ENCODE results near the gene HTRA2. TPM values are rescaled to one million over a fixed set of nuclear protein-coding genes. Genes with fewer than 3 reads are reported as not detected.
A peak's percentile ranks its signal among the peaks of the same experiment; 100 is the strongest.

HTRA2 gene
- total RNA-seq, 1 experiment from 2014 or later = 24.9 TPM

DNA sequence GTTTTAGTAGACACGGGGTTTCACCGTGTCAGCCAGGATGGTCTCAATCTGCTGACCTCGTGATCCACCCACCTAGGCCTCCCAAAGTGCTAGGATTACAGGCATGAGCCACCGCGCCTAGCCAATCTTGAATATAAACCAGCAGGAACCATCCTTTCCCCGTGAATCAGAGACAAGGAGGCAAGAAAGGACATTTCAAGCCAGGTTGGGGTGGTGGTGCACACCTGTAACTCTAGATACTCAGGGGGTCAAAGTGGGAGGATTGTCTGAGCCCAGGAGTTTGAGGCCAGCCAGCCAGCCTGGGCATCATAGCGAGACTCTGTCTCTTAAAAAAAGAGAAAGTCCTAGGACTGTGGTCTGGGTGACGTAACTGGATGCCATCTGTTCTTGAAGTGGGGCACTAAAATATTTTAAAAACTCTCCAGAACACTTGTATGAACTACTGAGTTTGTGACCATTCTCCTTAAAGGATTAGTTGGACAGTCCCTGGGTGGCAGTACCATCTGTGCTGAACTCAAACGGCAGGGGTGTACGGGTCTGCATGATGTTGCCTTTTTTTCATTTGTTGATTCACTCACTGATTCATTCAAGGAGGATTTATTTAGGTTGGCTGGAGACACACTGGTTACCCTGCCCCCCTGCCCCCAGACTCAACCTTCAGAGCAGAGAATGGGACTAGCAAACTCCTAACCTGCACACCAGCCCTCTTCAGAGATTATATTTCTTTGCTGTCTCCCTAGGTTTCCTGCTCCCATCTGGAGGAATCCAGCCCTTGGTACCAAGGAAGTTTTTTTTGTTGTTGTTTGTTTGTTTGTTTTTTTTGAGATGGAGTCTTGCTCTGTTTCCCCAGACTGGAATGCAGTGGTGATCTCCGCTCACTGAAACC is 18.4 kb upstream of the HTRA2 start:
- H3K27ac ChIP-seq (ENCODE audit: insufficient read length, low read depth, low read length) = no peak overlapping the region
- no peak for DNase-seq
- H3K4me2 ChIP-seq (ENCODE audit: insufficient read depth, insufficient read length, low read length) = no peak overlapping the region
- H2BK15ac ChIP-seq (ENCODE audit: low read depth, low read length) = no peak overlapping the region
- Mint-ChIP-seq H3K4me1 (peaks cover 27 to 31% of the 10 kb centered on the region in 2 experiments), H3K9me3 (peaks cover 6 to 11% of the 10 kb centered on the region in 2 experiments), H3K27me3 (ENCODE audit: low read depth) (peaks cover 85% of the 10 kb centered on the region), H3K4me3 (peak overlapping the region in 1 of 2 experiments; percentile 48; a peak in 1 of 5 replicates), H3K36me3 (ENCODE audit: insufficient read depth in 1 of 3, low read depth in 3 of 3) (peaks cover 5 to 8% (median 8%) of the 10 kb centered on the region in 3 experiments), H3K27ac (no peak overlapping the region)
- no peak overlapping the region for H2BK120ac ChIP-seq (ENCODE audit: low read depth, low read length, poor library complexity, severe bottlenecking)
- peaks cover 3% of the 10 kb centered on the region; the same call in 1 of the 2 replicates for H3K4me1 ChIP-seq (ENCODE audit: insufficient read depth, low read length)
- H3K56ac ChIP-seq (ENCODE audit: insufficient read length, low read depth, low read length) = no peak overlapping the region
- no peak overlapping the region for H4K5ac ChIP-seq (ENCODE audit: insufficient read length, low read depth, low read length)
- no CpG with 5 or more reads among the region's 11 CpGs for WGBS (ENCODE audit: extremely low coverage, insufficient read length, low lambda C conversion rate)
- peaks cover 23% of the 10 kb centered on the region for H3K23me2 ChIP-seq (ENCODE audit: insufficient read length, low read depth, low read length, poor library complexity, severe bottlenecking)
- H3K9ac ChIP-seq (ENCODE audit: extremely low read depth, insufficient read length, low read length) = no peak overlapping the region
- H2BK5ac ChIP-seq (ENCODE audit: insufficient read length, low read length) = no peak overlapping the region
- H2AK5ac ChIP-seq (ENCODE audit: insufficient read length, low read length) = no peak overlapping the region
- no peak overlapping the region for H3K14ac ChIP-seq (ENCODE audit: insufficient read depth, low read length)
- H3K18ac ChIP-seq (ENCODE audit: insufficient read length, low read depth, low read length) = no peak overlapping the region
- H2BK20ac ChIP-seq (ENCODE audit: low read depth, low read length, poor library complexity, severe bottlenecking) = no peak overlapping the region
- peaks cover 61% of the 10 kb centered on the region for H3K27me3 ChIP-seq (ENCODE audit: insufficient read depth, low read length)
- no peak overlapping the region for H2BK12ac ChIP-seq (ENCODE audit: insufficient read length, low read depth, low read length)
- H3K79me1 ChIP-seq (ENCODE audit: insufficient read depth, low read depth, low read length, poor library complexity, severe bottlenecking) = no peaks in the 10 kb centered on the region
- H3K9me3 ChIP-seq (ENCODE audit: control insufficient read depth, low read depth, low read length) = no peaks in the 10 kb centered on the region
- no peak overlapping the region for H3K4ac ChIP-seq (ENCODE audit: low read depth, low read length)
- no peak overlapping the region for H4K8ac ChIP-seq (replicated peaks; ENCODE audit: insufficient read length, low read depth, low read length)
- no peak overlapping the region for H2AFZ ChIP-seq (ENCODE audit: low read length)
- no peak overlapping the region for H4K91ac ChIP-seq (ENCODE audit: insufficient read length, low read depth, low read length)
- TF ChIP-seq, protein P1, sequence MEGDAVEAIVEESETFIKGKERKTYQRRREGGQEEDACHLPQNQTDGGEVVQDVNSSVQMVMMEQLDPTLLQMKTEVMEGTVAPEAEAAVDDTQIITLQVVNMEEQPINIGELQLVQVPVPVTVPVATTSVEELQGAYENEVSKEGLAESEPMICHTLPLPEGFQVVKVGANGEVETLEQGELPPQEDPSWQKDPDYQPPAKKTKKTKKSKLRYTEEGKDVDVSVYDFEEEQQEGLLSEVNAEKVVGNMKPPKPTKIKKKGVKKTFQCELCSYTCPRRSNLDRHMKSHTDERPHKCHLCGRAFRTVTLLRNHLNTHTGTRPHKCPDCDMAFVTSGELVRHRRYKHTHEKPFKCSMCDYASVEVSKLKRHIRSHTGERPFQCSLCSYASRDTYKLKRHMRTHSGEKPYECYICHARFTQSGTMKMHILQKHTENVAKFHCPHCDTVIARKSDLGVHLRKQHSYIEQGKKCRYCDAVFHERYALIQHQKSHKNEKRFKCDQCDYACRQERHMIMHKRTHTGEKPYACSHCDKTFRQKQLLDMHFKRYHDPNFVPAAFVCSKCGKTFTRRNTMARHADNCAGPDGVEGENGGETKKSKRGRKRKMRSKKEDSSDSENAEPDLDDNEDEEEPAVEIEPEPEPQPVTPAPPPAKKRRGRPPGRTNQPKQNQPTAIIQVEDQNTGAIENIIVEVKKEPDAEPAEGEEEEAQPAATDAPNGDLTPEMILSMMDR (conservative IDR thresholded peaks at IDR 0.05) = no peak
- H3K79me2 ChIP-seq (ENCODE audit: insufficient read depth, low read length) = no peaks in the 10 kb centered on the region
- H4K20me1 ChIP-seq (ENCODE audit: control insufficient read depth, insufficient read depth, insufficient read length) = no peaks in the 10 kb centered on the region
- H3T11ph ChIP-seq (ENCODE audit: low read length) = no peak overlapping the region
- no peak overlapping the region for H3K23ac ChIP-seq (ENCODE audit: insufficient read length, low read depth, low read length)
